H1 (cell line): ENCODE data around the gene TPSG1. TPM values are rescaled to one million over a fixed set of nuclear protein-coding genes. Genes with fewer than 3 reads are reported as not detected.

Experiments
- CTCF ChIA-PET: fragments of 300-600 bp; sonication (Branson Sonifier 250); formaldehyde crosslinking; loops from one replicate; lab custom pipeline; 2021; ENCODE audit not compliant: partially characterized antibody; lab: Charles Lee
- POLR2A ChIA-PET: fragments of 300-600 bp; sonication (Branson Sonifier 250); formaldehyde crosslinking; loops from one replicate; lab custom pipeline; 2021; ENCODE audit warnings: inconsistent platforms; ENCODE audit not compliant: partially characterized antibody; lab: Charles Lee
- DNase-seq, 2 experiments: peaks; one replicate each; pipeline versions ENCODE4 v3.0.0 to v3.0.0-alpha.2; 2010 to 2022; ENCODE audit warnings: low spot score in 2 of 2, low read depth in 1 of 2, mixed read lengths in 1 of 2
- FAIRE-seq: peaks from 2 replicates; lab custom pipeline; 2011; peaks lifted over from hg19 to GRCh38; lab: Jason Lieb, UNC
- H2AFZ ChIP-seq: 2 replicates; pipeline ENCODE4 v1.8.1; 2012; ENCODE audit warnings: low read length, inconsistent platforms
- H2AK5ac ChIP-seq: 2 replicates; pipeline ENCODE4 v1.6.1; 2013; ENCODE audit warnings: low read depth, low read length
- H2BK120ac ChIP-seq: replicated peaks from 2 replicates; pipeline ENCODE3; 2013; ENCODE audit warnings: low read depth, low read length, inconsistent platforms
- H2BK12ac ChIP-seq: 2 replicates; pipeline ENCODE4 v1.6.1; 2013; ENCODE audit warnings: low read depth, low read length
- H2BK15ac ChIP-seq: 2 replicates; pipeline ENCODE4 v1.6.1; 2013; ENCODE audit warnings: low read length
- H2BK20ac ChIP-seq: 2 replicates; pipeline ENCODE4 v1.6.1; 2013; ENCODE audit warnings: low read length
- H2BK5ac ChIP-seq: 2 replicates; pipeline ENCODE4 v1.6.1; 2013; ENCODE audit warnings: low read depth, low read length
- H3K14ac ChIP-seq: 2 replicates; pipeline ENCODE4 v1.6.1; 2013; ENCODE audit warnings: inconsistent platforms; ENCODE audit not compliant: insufficient read length
- H3K18ac ChIP-seq: 2 replicates; pipeline ENCODE4 v1.6.1; 2013; ENCODE audit warnings: low read length; ENCODE audit errors: extremely low read depth
- H3K23ac ChIP-seq: 2 replicates; pipeline ENCODE4 v1.6.1; 2013; ENCODE audit warnings: inconsistent platforms; ENCODE audit not compliant: insufficient read length
- H3K23me2 ChIP-seq: 2 replicates; pipeline ENCODE4 v1.6.1; 2013; ENCODE audit warnings: low read depth, low read length
- H3K27ac ChIP-seq: 2 replicates; pipeline ENCODE4 v1.6.1; 2011; ENCODE audit warnings: low read depth, low read length, inconsistent platforms
- H3K27me3 ChIP-seq, 4 experiments: replicated peaks in 1 of 4; 1 replicate in 1 of 4; 2 replicates in 3 of 4; pipeline versions ENCODE4 v1.6.1 to v1.8.1; 2011 to 2013; ENCODE audit warnings: low read length in 3 of 4, mild to moderate bottlenecking in 3 of 4, inconsistent platforms in 2 of 4, mixed read lengths in 2 of 4, moderate library complexity in 1 of 4; ENCODE audit not compliant: control insufficient read depth in 3 of 4, insufficient read depth in 3 of 4; ENCODE audit errors: extremely low read depth in 1 of 4
- H3K36me3 ChIP-seq, 4 experiments: 2 replicates each; pipeline versions ENCODE4 v1.6.1 to v1.8.1; 2011 to 2013; ENCODE audit warnings: mild to moderate bottlenecking in 4 of 4, low read length in 3 of 4, moderate library complexity in 2 of 4, control low read depth in 1 of 4, inconsistent platforms in 1 of 4; ENCODE audit not compliant: insufficient read depth in 4 of 4, control insufficient read depth in 2 of 4
- H3K4ac ChIP-seq: replicated peaks from 2 replicates; pipeline ENCODE3; 2013; ENCODE audit warnings: low read length, low read depth, mixed read lengths, inconsistent platforms; ENCODE audit not compliant: insufficient read length
- H3K4me1 ChIP-seq, 4 experiments: replicated peaks in 1 of 4; 1 replicate in 1 of 4; 2 replicates in 3 of 4; pipeline versions ENCODE4 v1.6.1 to v1.8.1; 2011 to 2013; ENCODE audit warnings: low read length in 3 of 4, inconsistent platforms in 2 of 4, mixed read lengths in 1 of 4; ENCODE audit not compliant: insufficient read depth in 4 of 4, control insufficient read depth in 3 of 4
- H3K4me2 ChIP-seq, 2 experiments: 2 replicates each; pipeline versions ENCODE4 v1.6.1 to v1.8.1; 2011 to 2013; ENCODE audit warnings: low read depth in 2 of 2, low read length in 2 of 2, control low read depth in 1 of 2, inconsistent platforms in 1 of 2, mild to moderate bottlenecking in 1 of 2; ENCODE audit not compliant: insufficient read depth in 1 of 2
- H3K4me3 ChIP-seq, 4 experiments: fragments of 200-600, 300-600 bp in 1 of 4; sonication (generic), shearing (Covaris generic), sonication (Bioruptor Twin) in 1 of 4; 2 replicates each; pipeline versions ENCODE4 v1.5.1 to v1.8.1; 2011 to 2016; ENCODE audit warnings: low read length in 4 of 4, low read depth in 3 of 4, control low read depth in 2 of 4, inconsistent platforms in 2 of 4, mild to moderate bottlenecking in 2 of 4, mixed read lengths in 1 of 4, moderate library complexity in 1 of 4; ENCODE audit not compliant: insufficient read depth in 2 of 4; ENCODE audit errors: extremely low read depth in 1 of 4
- H3K56ac ChIP-seq: replicated peaks from 2 replicates; pipeline ENCODE3; 2013; ENCODE audit warnings: low read depth, mild to moderate bottlenecking, mixed read lengths, low read length, inconsistent platforms; ENCODE audit not compliant: insufficient read length
- H3K79me1 ChIP-seq: 2 replicates; pipeline ENCODE4 v1.6.1; 2013; ENCODE audit warnings: low read depth, low read length, control low read depth
- H3K79me2 ChIP-seq, 2 experiments: 2 replicates each; pipeline versions ENCODE4 v1.6.1 to v1.8.1; 2012 to 2013; ENCODE audit warnings: low read length in 2 of 2, mild to moderate bottlenecking in 2 of 2, inconsistent platforms in 1 of 2; ENCODE audit not compliant: insufficient read depth in 2 of 2, control insufficient read depth in 1 of 2
- H3K9ac ChIP-seq, 4 experiments: replicated peaks in 1 of 4; 1 replicate in 1 of 4; 2 replicates in 3 of 4; pipeline versions ENCODE4 v1.6.1 to v1.8.1; 2011 to 2013; ENCODE audit warnings: low read depth in 3 of 4, low read length in 3 of 4, control low read depth in 2 of 4, mild to moderate bottlenecking in 2 of 4, moderate library complexity in 2 of 4, inconsistent platforms in 1 of 4; ENCODE audit errors: extremely low read depth in 1 of 4
- H3K9me3 ChIP-seq, 2 experiments: 2 replicates each; pipeline versions ENCODE4 v1.6.1 to v1.8.1; 2012 to 2013; ENCODE audit warnings: mild to moderate bottlenecking in 2 of 2, moderate library complexity in 2 of 2, control low read depth in 1 of 2, inconsistent platforms in 1 of 2, low read depth in 1 of 2, low read length in 1 of 2, mixed read lengths in 1 of 2; ENCODE audit not compliant: insufficient read depth in 2 of 2
- H4K20me1 ChIP-seq, 2 experiments: replicated peaks in 1 of 2; 2 replicates each; pipeline versions ENCODE3 to v1.8.1; 2011 to 2013; ENCODE audit warnings: inconsistent platforms in 2 of 2, low read length in 2 of 2, mild to moderate bottlenecking in 1 of 2; ENCODE audit not compliant: insufficient read depth in 2 of 2, control insufficient read depth in 1 of 2
- H4K5ac ChIP-seq: 2 replicates; pipeline ENCODE4 v1.6.1; 2013; ENCODE audit warnings: low read length, low read depth, mixed read lengths, inconsistent platforms; ENCODE audit not compliant: insufficient read length
- H4K8ac ChIP-seq: 2 replicates; pipeline ENCODE4 v1.8.0; 2013; ENCODE audit warnings: mild to moderate bottlenecking, moderate library complexity, low read length, inconsistent platforms; ENCODE audit not compliant: insufficient read depth; ENCODE audit errors: extremely low read depth
- H4K91ac ChIP-seq: replicated peaks from 2 replicates; pipeline ENCODE3; 2013; ENCODE audit warnings: low read length, mixed read lengths, inconsistent platforms; ENCODE audit not compliant: insufficient read length
- GABPA ChIP-seq: IDR thresholded peaks from 2 replicates; pipeline ENCODE4 v1.6.1; 2011; ENCODE audit warnings: mild to moderate bottlenecking, low read length, moderate library complexity, borderline replicate concordance; ENCODE audit not compliant: insufficient read depth
- POU5F1 ChIP-seq: IDR thresholded peaks from 2 replicates; pipeline ENCODE4 v1.6.1; 2011; ENCODE audit warnings: low read depth, mild to moderate bottlenecking, low read length, moderate library complexity
- RAD21 ChIP-seq, 2 experiments: IDR thresholded peaks in 1 of 2; conservative IDR thresholded peaks in 1 of 2; 2 replicates each; pipeline ENCODE4 v1.6.1; 2011; ENCODE audit warnings: low read depth in 2 of 2, low read length in 2 of 2, improper control_type of control experiment in 1 of 2, inconsistent platforms in 1 of 2, mild to moderate bottlenecking in 1 of 2, moderate library complexity in 1 of 2
- USF2 ChIP-seq: IDR thresholded peaks from 2 replicates; pipeline ENCODE4 v1.6.1; 2011; ENCODE audit warnings: low read length, improper control_type of control experiment
- WGBS, 2 experiments: shearing (Covaris generic) in 1 of 2; methylation state at CpG; one replicate each; pipeline versions ENCODE4 v1.1.6 to v1.1.7; 2013 to 2015; ENCODE audit warnings: low lambda C conversion rate in 2 of 2, mixed read lengths in 2 of 2, inconsistent platforms in 1 of 2, low coverage in 1 of 2, missing lambda C conversion rate in 1 of 2; ENCODE audit not compliant: insufficient replicate concordance in 2 of 2, insufficient coverage in 1 of 2, insufficient read length in 1 of 2; ENCODE audit errors: extremely low coverage in 1 of 2, missing lambda C conversion rate in 1 of 2; 5-methylcytosine and 5-hydroxymethylcytosine counted together
- polyA plus RNA-seq, 7 experiments: library from polyadenylated mRNA; depleted of rRNA in 3 of 7; stranded (reverse) in 5 of 7; unstranded in 2 of 7; fragments of >200 nt in 5 of 7; fragments of 200-250 nt in 2 of 7; gene quantifications; 1 replicate in 5 of 7; 2 replicates in 1 of 7; 4 replicates in 1 of 7; pipeline versions ENCODE4 v1.2.1 to v1.2.3, GENCODE V29; 2011 to 2013; ENCODE audit warnings: missing spikeins in 2 of 7, mixed read lengths in 2 of 7
- total RNA-seq: library from RNA; stranded (reverse); fragmentation: NEBNext Ultra II Directional; extraction: Animal tissue kit (Norgen Biotek cat#: 25700); gene quantifications from 2 replicates; pipeline ENCODE4 v1.2.1, GENCODE V29; 2021
- TF ChIP-seq, protein P1 (sequence below), 3 experiments: IDR thresholded peaks; 1 replicate in 2 of 3; 2 replicates in 1 of 3; pipeline versions ENCODE4 v1.5.1 to v1.6.1; 2011; ENCODE audit warnings: low read length in 3 of 3, mild to moderate bottlenecking in 3 of 3, inconsistent platforms in 2 of 3, low read depth in 1 of 3, moderate library complexity in 1 of 3; ENCODE audit not compliant: insufficient read depth in 1 of 3; ENCODE audit errors: control extremely low read depth in 1 of 3

TPSG1 gene
- total and polyA plus RNA-seq, 2 of the 8 experiments (the other 6 are each of a cell fraction or from before 2014, with no cell fraction given), result not detected

DNA sequence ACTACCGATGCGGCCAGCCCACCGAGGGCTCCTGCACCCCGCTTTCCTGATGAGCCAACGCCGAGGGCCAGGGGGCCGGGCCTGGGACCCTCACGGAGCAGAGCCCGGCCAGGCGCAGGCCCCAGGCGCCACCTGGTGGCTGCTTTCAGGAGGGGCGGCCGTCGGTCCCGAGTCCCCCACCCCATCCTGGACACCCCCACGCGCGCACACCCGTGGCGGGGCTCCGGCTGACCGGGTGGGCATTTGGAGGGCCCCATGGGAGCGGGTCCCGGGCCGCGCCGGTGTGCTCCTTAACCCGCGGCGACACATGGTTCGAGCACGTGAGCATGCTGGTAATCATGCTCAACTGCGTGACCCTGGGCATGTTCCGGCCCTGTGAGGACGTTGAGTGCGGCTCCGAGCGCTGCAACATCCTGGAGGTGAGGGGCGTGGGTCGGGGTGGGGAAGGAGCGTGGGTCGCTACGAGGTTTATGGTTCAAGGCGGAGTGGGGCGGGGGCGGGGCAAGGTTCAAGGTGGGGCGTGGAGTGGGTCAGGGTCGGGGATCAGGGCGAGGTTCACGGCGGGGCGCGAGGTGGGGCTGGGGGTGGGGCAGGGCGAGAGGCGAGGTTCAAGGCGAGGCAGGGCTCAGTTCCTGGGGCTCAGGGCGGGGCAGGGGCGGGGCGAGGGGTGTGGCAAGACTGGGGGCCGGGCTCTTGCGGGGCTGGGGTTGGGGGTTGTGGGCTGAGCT is 30.2 kb downstream of the TPSG1 start:
- TF ChIP-seq USF2, result no peak
- TF ChIP-seq RAD21 (IDR thresholded peaks at IDR 0.05 in 1 of 2, conservative IDR thresholded peaks at IDR 0.05 in 1 of 2; ENCODE audit: low read depth in 2 of 2, low read length in 2 of 2), result peak; percentile 74 to 84
- TF ChIP-seq GABPA, result peak; percentile 84
- TF ChIP-seq POU5F1, result no peak
- TF ChIP-seq, protein P1, sequence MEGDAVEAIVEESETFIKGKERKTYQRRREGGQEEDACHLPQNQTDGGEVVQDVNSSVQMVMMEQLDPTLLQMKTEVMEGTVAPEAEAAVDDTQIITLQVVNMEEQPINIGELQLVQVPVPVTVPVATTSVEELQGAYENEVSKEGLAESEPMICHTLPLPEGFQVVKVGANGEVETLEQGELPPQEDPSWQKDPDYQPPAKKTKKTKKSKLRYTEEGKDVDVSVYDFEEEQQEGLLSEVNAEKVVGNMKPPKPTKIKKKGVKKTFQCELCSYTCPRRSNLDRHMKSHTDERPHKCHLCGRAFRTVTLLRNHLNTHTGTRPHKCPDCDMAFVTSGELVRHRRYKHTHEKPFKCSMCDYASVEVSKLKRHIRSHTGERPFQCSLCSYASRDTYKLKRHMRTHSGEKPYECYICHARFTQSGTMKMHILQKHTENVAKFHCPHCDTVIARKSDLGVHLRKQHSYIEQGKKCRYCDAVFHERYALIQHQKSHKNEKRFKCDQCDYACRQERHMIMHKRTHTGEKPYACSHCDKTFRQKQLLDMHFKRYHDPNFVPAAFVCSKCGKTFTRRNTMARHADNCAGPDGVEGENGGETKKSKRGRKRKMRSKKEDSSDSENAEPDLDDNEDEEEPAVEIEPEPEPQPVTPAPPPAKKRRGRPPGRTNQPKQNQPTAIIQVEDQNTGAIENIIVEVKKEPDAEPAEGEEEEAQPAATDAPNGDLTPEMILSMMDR (IDR thresholded peaks at IDR 0.05; ENCODE audit: control extremely low read depth in 1 of 3, insufficient read depth in 1 of 3, low read depth in 1 of 3, low read length in 3 of 3), result peak; percentile 73 to 78 (median 74)
- no peak overlapping the region for H2AFZ ChIP-seq
- H3K4ac ChIP-seq, result no peak overlapping the region
- peaks cover 13 to 38% of the 10 kb centered on the region in 2 experiments for H4K20me1 ChIP-seq
- H3K79me2 ChIP-seq, result no peaks in the 10 kb centered on the region
- H3K79me1 ChIP-seq, result no peaks in the 10 kb centered on the region; the same call in 1 of the 2 replicates
- ChIA-PET CTCF (interaction anchor here (0.7 to 2.3 kb wide), 21 partner anchors 10 to 214 kb away, joined by 3 to 12 read pairs (median 4); no protein-coding TSS in a partner anchor), POLR2A (interaction anchor here (1.1 kb wide), 1 partner anchor 91 kb away, joined by 3 read pairs; no protein-coding TSS in a partner anchor)
- H3K23ac ChIP-seq, result no peak overlapping the region
- no peak overlapping the region for H2BK120ac ChIP-seq
- peaks cover 0 to 9% (median 2%) of the 10 kb centered on the region in 4 experiments; a peak in 4 of 7 replicates for H3K4me1 ChIP-seq
- no peaks in the 10 kb centered on the region for H3K27me3 ChIP-seq
- no peak overlapping the region for H3K18ac ChIP-seq
- no peak overlapping the region for H3K4me2 ChIP-seq
- H3K27ac ChIP-seq, result no peak overlapping the region
- H3K9ac ChIP-seq, result no peak overlapping the region
- H2AK5ac ChIP-seq, result no peak overlapping the region
- no peak overlapping the region for H2BK15ac ChIP-seq
- no peak overlapping the region for H2BK20ac ChIP-seq
- no peaks in the 10 kb centered on the region for H3K9me3 ChIP-seq
- no peak overlapping the region for H4K5ac ChIP-seq
- WGBS, 2 experiments, result 84% methylated on average over 29 of the region's 61 CpGs; no CpG with 5 or more reads in 1 of the 2 experiments
- H4K91ac ChIP-seq, result no peak overlapping the region
- DNase-seq, result peak in 1 of 2 experiments; percentile 83
- no peak overlapping the region for H3K4me3 ChIP-seq
- H3K23me2 ChIP-seq, result no peaks in the 10 kb centered on the region
- no peak for FAIRE-seq
- no peak overlapping the region for H2BK12ac ChIP-seq
- H3K14ac ChIP-seq, result no peak overlapping the region
- no peak overlapping the region for H3K56ac ChIP-seq
- no peaks in the 10 kb centered on the region for H3K36me3 ChIP-seq
- no peak overlapping the region; the same call in 1 of the 2 replicates for H4K8ac ChIP-seq
- H2BK5ac ChIP-seq, result no peak overlapping the region
